ENCODE results near the gene UQCRHL. TPM values are rescaled to one million over a fixed set of nuclear protein-coding genes. Genes with fewer than 3 reads are reported as not detected.
"Not testable (repeated sequence)": the region's sequence is repeated elsewhere in the genome, so short reads cannot be mapped to it uniquely, and the experiment has no call there.

Gene UQCRHL
- total and polyA plus RNA-seq, 2 of the 4 experiments (the other 2 are of a cell fraction), result 1.4 to 2.4 TPM

DNA sequence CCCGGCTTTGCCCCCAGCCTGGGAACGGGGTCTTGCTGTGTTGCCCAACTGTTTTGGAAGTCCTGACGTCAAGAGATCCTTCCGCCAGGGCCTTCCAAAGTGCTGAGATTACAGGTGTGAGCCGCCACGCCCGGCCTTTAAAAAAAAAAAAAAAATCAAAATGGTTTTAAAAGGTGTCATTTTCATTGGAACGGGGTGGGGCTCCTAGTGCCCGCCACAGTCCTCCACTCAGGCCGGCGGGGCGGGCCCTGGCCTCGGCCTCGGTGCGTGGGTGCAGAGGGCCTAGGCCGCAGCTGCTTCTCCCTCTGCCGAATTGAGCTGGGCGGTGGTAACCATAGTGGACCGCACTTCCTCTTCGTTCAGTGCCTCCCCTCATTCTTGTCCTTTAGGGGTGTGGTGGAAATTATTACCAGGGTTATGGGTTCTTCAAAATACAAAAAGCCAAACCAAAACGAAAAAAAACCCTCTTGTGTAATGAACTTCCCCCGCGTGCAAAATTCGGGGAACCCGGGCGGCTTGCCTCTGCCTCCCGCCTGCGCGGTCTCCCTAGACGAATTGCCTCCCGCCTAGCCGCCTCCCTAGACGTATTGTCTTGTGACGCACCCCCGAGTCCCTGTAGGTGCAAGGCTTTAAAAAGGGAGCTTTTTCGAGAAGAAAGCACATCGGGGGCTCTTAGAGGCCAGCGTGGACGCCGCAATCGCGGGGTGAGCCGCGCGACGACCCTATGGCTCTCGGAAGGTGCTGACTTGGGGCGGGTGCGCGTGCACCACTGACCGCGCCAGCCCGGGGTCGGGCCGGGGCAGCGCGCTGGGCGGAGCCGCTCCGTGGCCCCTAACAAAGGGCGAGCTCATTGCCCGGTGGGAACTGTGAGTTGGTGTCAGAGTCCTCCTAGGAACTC is 29.6 kb upstream of the UQCRHL start:
- Histone ChIP-seq H3K4me2 (ENCODE audit: low read depth, low read length) (no peak overlapping the region), H2BK20ac (ENCODE audit: low read depth, low read length) (no peak overlapping the region), H3K56ac (ENCODE audit: extremely low read depth, insufficient read depth, low read length) (no peak overlapping the region), H2AFZ (replicated peaks; ENCODE audit: low read length, poor library complexity) (no peak overlapping the region), H2BK5ac (ENCODE audit: low read depth, low read length, poor library complexity, severe bottlenecking) (no peak overlapping the region), H3K4ac (ENCODE audit: low read depth, low read length) (no peak overlapping the region), H2AK5ac (ENCODE audit: low read depth, low read length) (0 out of 2 replicates have a peak overlapping the region, but pooled peaks have one; percentile 27), H3K36me3 (ENCODE audit: control insufficient read depth, insufficient read depth, low read length) (no peaks in the 10 kb centered on the region), H3K9ac (ENCODE audit: low read depth, low read length) (no peak overlapping the region), H3K4me3 (ENCODE audit: insufficient read depth, low read depth, low read length) (no peak overlapping the region), H3K4me1 (ENCODE audit: control insufficient read depth, insufficient read depth, low read length) (peaks cover 2% of the 10 kb centered on the region; the same call in 1 of the 2 replicates), H3K27ac (ENCODE audit: insufficient read depth, low read length) (no peak overlapping the region), H4K91ac (ENCODE audit: insufficient read depth, low read depth, low read length) (no peak overlapping the region), H4K8ac (ENCODE audit: low read depth in 2 of 2, low read length in 2 of 2) (no peak overlapping the region; a peak in 1 of 4 replicates), H2AK9ac (replicated peaks; ENCODE audit: low read depth, low read length, poor library complexity) (peak overlapping the region; percentile 15), H3K9me3 (ENCODE audit: control insufficient read depth, insufficient read depth, low read length) (no peaks in the 10 kb centered on the region), H2BK15ac (ENCODE audit: low read depth, low read length) (no peak overlapping the region), H3K27me3 (ENCODE audit: control insufficient read depth, insufficient read depth, low read length) (no peaks in the 10 kb centered on the region), H3K14ac (replicated peaks; ENCODE audit: low read depth, low read length) (no peak overlapping the region), H3K23ac (ENCODE audit: low read depth, low read length) (no peak overlapping the region), H4K20me1 (ENCODE audit: insufficient read depth, low read length) (no peaks in the 10 kb centered on the region), H4K5ac (ENCODE audit: low read depth, low read length) (no peak overlapping the region), H3K79me1 (ENCODE audit: low read depth in 1 of 2, low read length in 2 of 2) (peaks cover 5 to 23% of the 10 kb centered on the region in 2 experiments; a peak in 3 of 4 replicates), H3K18ac (ENCODE audit: low read depth, low read length) (no peak overlapping the region), H3K9me1 (ENCODE audit: insufficient read depth, low read length) (no peaks in the 10 kb centered on the region), H2BK120ac (ENCODE audit: low read depth, low read length) (no peak overlapping the region)
- ChIA-PET POLR2A (ENCODE audit: unreplicated experiment) (interaction anchor here (1.1 kb wide), 1 partner anchor 12 kb away, joined by 3 read pairs; no protein-coding TSS in a partner anchor), CTCF (no interaction called here)
- dilution Hi-C loops (cut with HindIII; ENCODE audit: low sequenced_read_pairs, unreplicated experiment) (no loop called here), in situ Hi-C loops (cut with MboI; ENCODE audit: low sequenced_read_pairs) (no loop called here), intact Hi-C loops (cut with micrococcal nuclease) (no loop called here)
- TF ChIP-seq, protein P1, sequence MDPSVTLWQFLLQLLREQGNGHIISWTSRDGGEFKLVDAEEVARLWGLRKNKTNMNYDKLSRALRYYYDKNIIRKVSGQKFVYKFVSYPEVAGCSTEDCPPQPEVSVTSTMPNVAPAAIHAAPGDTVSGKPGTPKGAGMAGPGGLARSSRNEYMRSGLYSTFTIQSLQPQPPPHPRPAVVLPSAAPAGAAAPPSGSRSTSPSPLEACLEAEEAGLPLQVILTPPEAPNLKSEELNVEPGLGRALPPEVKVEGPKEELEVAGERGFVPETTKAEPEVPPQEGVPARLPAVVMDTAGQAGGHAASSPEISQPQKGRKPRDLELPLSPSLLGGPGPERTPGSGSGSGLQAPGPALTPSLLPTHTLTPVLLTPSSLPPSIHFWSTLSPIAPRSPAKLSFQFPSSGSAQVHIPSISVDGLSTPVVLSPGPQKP (IDR thresholded peaks at IDR 0.05; ENCODE audit: borderline replicate concordance, low read depth, low read length), result no peak
- no peak for TF ChIP-seq POLR2A (IDR thresholded peaks at IDR 0.05; ENCODE audit: low read depth, low read length)
- 73% methylated on average over 38 of the region's 62 CpGs; no CpG with 5 or more reads in 1 of the 2 experiments for WGBS, 2 experiments (ENCODE audit: extremely low coverage in 2 of 2, insufficient read length in 1 of 2)
- no TSS peak for BruUV-seq (replicated peaks)
- ATAC-seq (ENCODE audit: low read depth) (no peak), DNase-seq (no peak)

DNA sequence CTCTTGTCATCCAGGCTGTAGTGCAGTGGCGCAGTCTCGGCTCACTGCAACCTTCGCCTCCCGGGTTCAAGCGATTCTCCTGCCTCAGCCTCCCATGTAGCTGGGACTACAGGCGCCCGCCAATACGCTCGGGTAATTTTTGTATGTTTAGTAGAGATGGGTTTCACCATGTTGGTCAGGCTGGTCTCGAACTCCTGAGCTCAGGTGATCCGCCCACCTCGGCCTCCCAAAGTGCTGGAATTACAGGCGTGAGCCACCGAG is 29.0 kb upstream of the UQCRHL start:
- H3K9me3 ChIP-seq (ENCODE audit: control insufficient read depth, insufficient read depth, low read length); H3K18ac ChIP-seq (ENCODE audit: low read depth, low read length); H3K14ac ChIP-seq (replicated peaks; ENCODE audit: low read depth, low read length); POLR2A ChIA-PET (ENCODE audit: unreplicated experiment); H3K4ac ChIP-seq (ENCODE audit: low read depth, low read length); H3K27ac ChIP-seq (ENCODE audit: insufficient read depth, low read length); H3K9me1 ChIP-seq (ENCODE audit: insufficient read depth, low read length); dilution Hi-C loops (cut with HindIII; ENCODE audit: low sequenced_read_pairs, unreplicated experiment); H3K9ac ChIP-seq (ENCODE audit: low read depth, low read length); H4K20me1 ChIP-seq (ENCODE audit: insufficient read depth, low read length); ATAC-seq (ENCODE audit: low read depth); H3K4me1 ChIP-seq (ENCODE audit: control insufficient read depth, insufficient read depth, low read length); intact Hi-C loops (cut with micrococcal nuclease); CTCF ChIA-PET; DNase-seq; H4K5ac ChIP-seq (ENCODE audit: low read depth, low read length); H3K4me2 ChIP-seq (ENCODE audit: low read depth, low read length); H3K4me3 ChIP-seq (ENCODE audit: insufficient read depth, low read depth, low read length); H3K56ac ChIP-seq (ENCODE audit: extremely low read depth, insufficient read depth, low read length); H3K36me3 ChIP-seq (ENCODE audit: control insufficient read depth, insufficient read depth, low read length); in situ Hi-C loops (cut with MboI; ENCODE audit: low sequenced_read_pairs); H2AK9ac ChIP-seq (replicated peaks; ENCODE audit: low read depth, low read length, poor library complexity); H2BK120ac ChIP-seq (ENCODE audit: low read depth, low read length); H3K27me3 ChIP-seq (ENCODE audit: control insufficient read depth, insufficient read depth, low read length); H2BK20ac ChIP-seq (ENCODE audit: low read depth, low read length); H2BK15ac ChIP-seq (ENCODE audit: low read depth, low read length); BruUV-seq (replicated peaks); H2BK5ac ChIP-seq (ENCODE audit: low read depth, low read length, poor library complexity, severe bottlenecking): not testable (repeated sequence)
- Histone ChIP-seq H3K23ac (ENCODE audit: low read depth, low read length) (peak overlapping the region; percentile 88; the same call in 1 of the 2 replicates), H2AK5ac (ENCODE audit: low read depth, low read length) (0 out of 2 replicates have a peak overlapping the region, but pooled peaks have one; percentile 41), H4K8ac (ENCODE audit: low read depth in 2 of 2, low read length in 2 of 2) (peak overlapping the region; percentile 88 to 97; a peak in 3 of 4 replicates), H2AFZ (replicated peaks; ENCODE audit: low read length, poor library complexity) (peak overlapping the region; percentile 98), H3K79me1 (ENCODE audit: low read depth in 1 of 2, low read length in 2 of 2) (peaks cover 5 to 24% of the 10 kb centered on the region in 2 experiments; a peak in 3 of 4 replicates), H4K91ac (ENCODE audit: insufficient read depth, low read depth, low read length) (peak overlapping the region; percentile 90; the same call in 1 of the 2 replicates)
- WGBS, 2 experiments (ENCODE audit: extremely low coverage in 2 of 2, insufficient read length in 1 of 2), result 99% methylated on average over 8 of the region's 14 CpGs; no CpG with 5 or more reads in 1 of the 2 experiments

Data from IMR-90 (cell line).